ENCODE measurements around the gene LSS. TPM values are rescaled to one million over a fixed set of nuclear protein-coding genes. Genes with fewer than 3 reads are reported as not detected.
A peak's percentile ranks its signal among the peaks of the same experiment; 100 is the strongest.
"Not testable (repeated sequence)": the region's sequence is repeated elsewhere in the genome, so short reads cannot be mapped to it uniquely, and the experiment has no call there.

Gene LSS
- total and polyA plus RNA-seq, 4 donors: 9.3 to 85.2 (median 56.1) TPM

GRCh38 chr21:46223661-46224060 is 4.9 kb downstream of the LSS start:
- peak in 1 of 2 donors; percentile 38 for DNase-seq
- intact Hi-C loops (cut with DNase I); H3K4me3 ChIP-seq (ENCODE audit: low read length in 2 of 2); H3K36me3 ChIP-seq (ENCODE audit: control insufficient read depth in 1 of 2, insufficient read depth in 2 of 2, low read length in 1 of 2); ATAC-seq (ENCODE audit: low FRiP score); H3K4me1 ChIP-seq (ENCODE audit: control insufficient read depth in 1 of 2, insufficient read depth in 2 of 2, low read length in 2 of 2); H3K27me3 ChIP-seq (ENCODE audit: control insufficient read depth in 1 of 2, insufficient read depth in 2 of 2, low read length in 1 of 2); H3K27ac ChIP-seq (ENCODE audit: low read depth in 1 of 2, low read length in 2 of 2); H3K9me3 ChIP-seq (ENCODE audit: control insufficient read depth, low read length): not testable (repeated sequence)
- WGBS, 2 donors: 90 to 93% methylated on average over 18 of the region's 18 CpGs

GRCh38 chr21:46223217-46223616 is 5.4 kb downstream of the LSS start:
- intact Hi-C loops (cut with DNase I): no loop called here
- H3K36me3 ChIP-seq (ENCODE audit: control insufficient read depth in 1 of 2, insufficient read depth in 2 of 2, low read length in 1 of 2): peaks cover 0 to 2% of the 10 kb centered on the region in 2 donors
- H3K27me3 ChIP-seq (ENCODE audit: control insufficient read depth in 1 of 2, insufficient read depth in 2 of 2, low read length in 1 of 2): no peaks in the 10 kb centered on the region
- no peak for ATAC-seq (ENCODE audit: low FRiP score)
- H3K4me3 ChIP-seq (ENCODE audit: low read length in 2 of 2): no peak overlapping the region
- H3K9me3 ChIP-seq (ENCODE audit: control insufficient read depth, low read length): no peaks in the 10 kb centered on the region
- H3K27ac ChIP-seq (ENCODE audit: low read depth in 1 of 2, low read length in 2 of 2): no peak overlapping the region
- 82 to 87% methylated on average over 7 of the region's 7 CpGs for WGBS, 2 donors
- no peak for DNase-seq
- peaks cover 0 to 3% of the 10 kb centered on the region in 2 donors for H3K4me1 ChIP-seq (ENCODE audit: control insufficient read depth in 1 of 2, insufficient read depth in 2 of 2, low read length in 2 of 2)

- DNase-seq (no peak), ATAC-seq (ENCODE audit: low FRiP score) (no peak)
- Histone ChIP-seq H3K9me3 (ENCODE audit: control insufficient read depth, low read length) (no peaks in the 10 kb centered on the region), H3K4me3 (ENCODE audit: low read length in 2 of 2) (no peak overlapping the region), H3K27me3 (ENCODE audit: control insufficient read depth in 1 of 2, insufficient read depth in 2 of 2, low read length in 1 of 2) (no peaks in the 10 kb centered on the region), H3K27ac (ENCODE audit: low read depth in 1 of 2, low read length in 2 of 2) (no peak overlapping the region), H3K36me3 (ENCODE audit: control insufficient read depth in 1 of 2, insufficient read depth in 2 of 2, low read length in 1 of 2) (peaks cover 0 to 2% of the 10 kb centered on the region in 2 donors), H3K4me1 (ENCODE audit: control insufficient read depth in 1 of 2, insufficient read depth in 2 of 2, low read length in 2 of 2) (peaks cover 0 to 3% of the 10 kb centered on the region in 2 donors)
- intact Hi-C loops (cut with DNase I): no loop called here
- WGBS, 2 donors: 69 to 78% methylated on average over 11 of the region's 11 CpGs
Measured at GRCh38 chr21:46222436-46223116, 6.0 kb downstream of the LSS start.

- intact Hi-C loops (cut with DNase I): no loop called here
- no peaks in the 10 kb centered on the region for H3K27me3 ChIP-seq (ENCODE audit: control insufficient read depth in 1 of 2, insufficient read depth in 2 of 2, low read length in 1 of 2)
- no peak overlapping the region for H3K4me3 ChIP-seq (ENCODE audit: low read length in 2 of 2)
- H3K9me3 ChIP-seq (ENCODE audit: control insufficient read depth, low read length): no peaks in the 10 kb centered on the region
- H3K4me1 ChIP-seq (ENCODE audit: control insufficient read depth in 1 of 2, insufficient read depth in 2 of 2, low read length in 2 of 2): peaks cover 0 to 3% of the 10 kb centered on the region in 2 donors
- peaks cover 0 to 2% of the 10 kb centered on the region in 2 donors for H3K36me3 ChIP-seq (ENCODE audit: control insufficient read depth in 1 of 2, insufficient read depth in 2 of 2, low read length in 1 of 2)
- WGBS, 2 donors: 77 to 83% methylated on average over 16 of the region's 16 CpGs
- no peak for ATAC-seq (ENCODE audit: low FRiP score)
- DNase-seq: no peak
- no peak overlapping the region for H3K27ac ChIP-seq (ENCODE audit: low read depth in 1 of 2, low read length in 2 of 2)
Measured at GRCh38 chr21:46221664-46222435, 6.7 kb downstream of the LSS start.

- WGBS, 2 donors: 90 to 93% methylated on average over 8 of the region's 8 CpGs
- DNase-seq (no peak), ATAC-seq (ENCODE audit: low FRiP score) (no peak)
- Histone ChIP-seq H3K36me3 (ENCODE audit: control insufficient read depth in 1 of 2, insufficient read depth in 2 of 2, low read length in 1 of 2) (peaks cover 2 to 6% of the 10 kb centered on the region in 2 donors), H3K4me1 (ENCODE audit: control insufficient read depth in 1 of 2, insufficient read depth in 2 of 2, low read length in 2 of 2) (no peaks in the 10 kb centered on the region), H3K27ac (ENCODE audit: low read depth in 1 of 2, low read length in 2 of 2) (no peak overlapping the region), H3K9me3 (ENCODE audit: control insufficient read depth, low read length) (no peaks in the 10 kb centered on the region), H3K27me3 (ENCODE audit: control insufficient read depth in 1 of 2, insufficient read depth in 2 of 2, low read length in 1 of 2) (no peaks in the 10 kb centered on the region), H3K4me3 (ENCODE audit: low read length in 2 of 2) (no peak overlapping the region)
- intact Hi-C loops (cut with DNase I): no loop called here
Measured at GRCh38 chr21:46220847-46221246, 7.7 kb downstream of the LSS start.

- no peak overlapping the region for H3K27ac ChIP-seq (ENCODE audit: low read depth in 1 of 2, low read length in 2 of 2)
- H3K36me3 ChIP-seq (ENCODE audit: control insufficient read depth in 1 of 2, insufficient read depth in 2 of 2, low read length in 1 of 2): peaks cover 2 to 6% of the 10 kb centered on the region in 2 donors
- DNase-seq (peak in 1 of 2 donors; percentile 65), ATAC-seq (ENCODE audit: low FRiP score) (peak; percentile 8)
- intact Hi-C loops (cut with DNase I): no loop called here
- H3K4me3 ChIP-seq (ENCODE audit: low read length in 2 of 2): no peak overlapping the region
- no peaks in the 10 kb centered on the region for H3K4me1 ChIP-seq (ENCODE audit: control insufficient read depth in 1 of 2, insufficient read depth in 2 of 2, low read length in 2 of 2)
- H3K9me3 ChIP-seq (ENCODE audit: control insufficient read depth, low read length): no peaks in the 10 kb centered on the region
- H3K27me3 ChIP-seq (ENCODE audit: control insufficient read depth in 1 of 2, insufficient read depth in 2 of 2, low read length in 1 of 2): no peaks in the 10 kb centered on the region
- WGBS, 2 donors: 92 to 93% methylated on average over 13 of the region's 13 CpGs
Measured at GRCh38 chr21:46220275-46220810, 8.2 kb downstream of the LSS start.

GRCh38 chr21:46219591-46220239 is 8.9 kb downstream of the LSS start:
- no peaks in the 10 kb centered on the region for H3K4me1 ChIP-seq (ENCODE audit: control insufficient read depth in 1 of 2, insufficient read depth in 2 of 2, low read length in 2 of 2)
- H3K36me3 ChIP-seq (ENCODE audit: control insufficient read depth in 1 of 2, insufficient read depth in 2 of 2, low read length in 1 of 2): peaks cover 2 to 6% of the 10 kb centered on the region in 2 donors
- H3K27me3 ChIP-seq (ENCODE audit: control insufficient read depth in 1 of 2, insufficient read depth in 2 of 2, low read length in 1 of 2): no peaks in the 10 kb centered on the region
- ATAC-seq (ENCODE audit: low FRiP score) (no peak), DNase-seq (peak; percentile 38 to 75)
- H3K4me3 ChIP-seq (ENCODE audit: low read length in 2 of 2): no peak overlapping the region
- 68 to 72% methylated on average over 13 of the region's 13 CpGs for WGBS, 2 donors
- no peaks in the 10 kb centered on the region for H3K9me3 ChIP-seq (ENCODE audit: control insufficient read depth, low read length)
- intact Hi-C loops (cut with DNase I): no loop called here
- no peak overlapping the region for H3K27ac ChIP-seq (ENCODE audit: low read depth in 1 of 2, low read length in 2 of 2)

- H3K27ac ChIP-seq (ENCODE audit: low read depth in 1 of 2, low read length in 2 of 2): no peak overlapping the region
- no peaks in the 10 kb centered on the region for H3K4me1 ChIP-seq (ENCODE audit: control insufficient read depth in 1 of 2, insufficient read depth in 2 of 2, low read length in 2 of 2)
- WGBS, 2 donors: 88 to 90% methylated on average over 16 of the region's 16 CpGs
- intact Hi-C loops (cut with DNase I): no loop called here
- H3K4me3 ChIP-seq (ENCODE audit: low read length in 2 of 2): no peak overlapping the region
- peak in 1 of 2 donors; percentile 55 for DNase-seq
- ATAC-seq (ENCODE audit: low FRiP score): no peak
- no peaks in the 10 kb centered on the region for H3K27me3 ChIP-seq (ENCODE audit: control insufficient read depth in 1 of 2, insufficient read depth in 2 of 2, low read length in 1 of 2)
- no peaks in the 10 kb centered on the region for H3K9me3 ChIP-seq (ENCODE audit: control insufficient read depth, low read length)
- peaks cover 2 to 6% of the 10 kb centered on the region in 2 donors for H3K36me3 ChIP-seq (ENCODE audit: control insufficient read depth in 1 of 2, insufficient read depth in 2 of 2, low read length in 1 of 2)
Measured at GRCh38 chr21:46218906-46219590, 9.5 kb downstream of the LSS start.

All from aorta (tissue), 5 donors.